HEK293 (cell line): ENCODE data around the gene AGAP3.

Source experiments
- RBAK ChIP-seq: fragments of 450-650 bp; formaldehyde crosslinking; IDR thresholded peaks from 2 replicates; pipeline ENCODE4 v1.5.1; 2016; ENCODE audit warnings: missing biosample characterization, missing genetic modification characterization
- ZBTB17 ChIP-seq: fragments of 450-650 bp; formaldehyde crosslinking; IDR thresholded peaks from 2 replicates; pipeline ENCODE4 v1.5.1; 2016; ENCODE audit warnings: missing biosample characterization, missing genetic modification characterization
- ZNF404 ChIP-seq: fragments of 450-650 bp; formaldehyde crosslinking; IDR thresholded peaks from 2 replicates; pipeline ENCODE4 v1.5.1; 2017; ENCODE audit warnings: missing biosample characterization, missing genetic modification characterization
- TF ChIP-seq, protein P1 (sequence below): fragments of 450-650 bp; formaldehyde crosslinking; IDR thresholded peaks from 2 replicates; pipeline ENCODE4 v1.5.1; 2017; ENCODE audit warnings: missing biosample characterization, missing genetic modification characterization
- TF ChIP-seq, protein P2 (sequence below): fragments of 450-650 bp; formaldehyde crosslinking; IDR thresholded peaks from 2 replicates; pipeline ENCODE4 v1.5.1; 2016; ENCODE audit warnings: missing biosample characterization, missing genetic modification characterization
- TF ChIP-seq, protein P3 (sequence below): fragments of 450-650 bp; formaldehyde crosslinking; IDR thresholded peaks from 2 replicates; pipeline ENCODE4 v1.5.1; 2016; ENCODE audit warnings: missing biosample characterization, missing genetic modification characterization

DNA sequence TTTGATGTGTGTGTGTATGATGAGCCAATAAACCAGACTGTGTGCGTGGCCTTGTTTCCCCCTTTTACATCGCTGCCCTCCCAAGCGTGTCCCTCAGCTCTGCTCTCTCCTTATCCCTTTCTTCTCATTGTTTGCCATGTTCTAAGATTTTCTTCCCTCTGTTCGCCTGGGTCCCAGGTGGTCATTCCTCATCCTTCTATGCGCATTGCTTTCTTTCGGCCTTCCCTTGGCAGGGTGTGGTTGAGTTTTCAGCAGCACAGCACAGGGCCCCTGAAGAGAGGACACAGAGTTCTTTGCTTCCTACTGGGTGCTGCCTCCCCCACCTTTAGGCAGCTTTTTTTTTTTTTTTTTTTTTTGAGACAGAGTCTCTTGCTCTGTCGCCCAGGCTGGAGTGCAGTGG lies 58.1 kb downstream of the AGAP3 start:
- no peak for TF ChIP-seq ZNF404 (tag by site-specific recombination)
- TF ChIP-seq, protein P1, sequence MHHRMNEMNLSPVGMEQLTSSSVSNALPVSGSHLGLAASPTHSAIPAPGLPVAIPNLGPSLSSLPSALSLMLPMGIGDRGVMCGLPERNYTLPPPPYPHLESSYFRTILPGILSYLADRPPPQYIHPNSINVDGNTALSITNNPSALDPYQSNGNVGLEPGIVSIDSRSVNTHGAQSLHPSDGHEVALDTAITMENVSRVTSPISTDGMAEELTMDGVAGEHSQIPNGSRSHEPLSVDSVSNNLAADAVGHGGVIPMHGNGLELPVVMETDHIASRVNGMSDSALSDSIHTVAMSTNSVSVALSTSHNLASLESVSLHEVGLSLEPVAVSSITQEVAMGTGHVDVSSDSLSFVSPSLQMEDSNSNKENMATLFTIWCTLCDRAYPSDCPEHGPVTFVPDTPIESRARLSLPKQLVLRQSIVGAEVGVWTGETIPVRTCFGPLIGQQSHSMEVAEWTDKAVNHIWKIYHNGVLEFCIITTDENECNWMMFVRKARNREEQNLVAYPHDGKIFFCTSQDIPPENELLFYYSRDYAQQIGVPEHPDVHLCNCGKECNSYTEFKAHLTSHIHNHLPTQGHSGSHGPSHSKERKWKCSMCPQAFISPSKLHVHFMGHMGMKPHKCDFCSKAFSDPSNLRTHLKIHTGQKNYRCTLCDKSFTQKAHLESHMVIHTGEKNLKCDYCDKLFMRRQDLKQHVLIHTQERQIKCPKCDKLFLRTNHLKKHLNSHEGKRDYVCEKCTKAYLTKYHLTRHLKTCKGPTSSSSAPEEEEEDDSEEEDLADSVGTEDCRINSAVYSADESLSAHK (tag by site-specific recombination) = no peak
- TF ChIP-seq, protein P2, sequence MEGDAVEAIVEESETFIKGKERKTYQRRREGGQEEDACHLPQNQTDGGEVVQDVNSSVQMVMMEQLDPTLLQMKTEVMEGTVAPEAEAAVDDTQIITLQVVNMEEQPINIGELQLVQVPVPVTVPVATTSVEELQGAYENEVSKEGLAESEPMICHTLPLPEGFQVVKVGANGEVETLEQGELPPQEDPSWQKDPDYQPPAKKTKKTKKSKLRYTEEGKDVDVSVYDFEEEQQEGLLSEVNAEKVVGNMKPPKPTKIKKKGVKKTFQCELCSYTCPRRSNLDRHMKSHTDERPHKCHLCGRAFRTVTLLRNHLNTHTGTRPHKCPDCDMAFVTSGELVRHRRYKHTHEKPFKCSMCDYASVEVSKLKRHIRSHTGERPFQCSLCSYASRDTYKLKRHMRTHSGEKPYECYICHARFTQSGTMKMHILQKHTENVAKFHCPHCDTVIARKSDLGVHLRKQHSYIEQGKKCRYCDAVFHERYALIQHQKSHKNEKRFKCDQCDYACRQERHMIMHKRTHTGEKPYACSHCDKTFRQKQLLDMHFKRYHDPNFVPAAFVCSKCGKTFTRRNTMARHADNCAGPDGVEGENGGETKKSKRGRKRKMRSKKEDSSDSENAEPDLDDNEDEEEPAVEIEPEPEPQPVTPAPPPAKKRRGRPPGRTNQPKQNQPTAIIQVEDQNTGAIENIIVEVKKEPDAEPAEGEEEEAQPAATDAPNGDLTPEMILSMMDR (tag by site-specific recombination) = no peak
- no peak for TF ChIP-seq ZBTB17 (tag by site-specific recombination)
- no peak for TF ChIP-seq RBAK (tag by site-specific recombination)
- TF ChIP-seq, protein P3, sequence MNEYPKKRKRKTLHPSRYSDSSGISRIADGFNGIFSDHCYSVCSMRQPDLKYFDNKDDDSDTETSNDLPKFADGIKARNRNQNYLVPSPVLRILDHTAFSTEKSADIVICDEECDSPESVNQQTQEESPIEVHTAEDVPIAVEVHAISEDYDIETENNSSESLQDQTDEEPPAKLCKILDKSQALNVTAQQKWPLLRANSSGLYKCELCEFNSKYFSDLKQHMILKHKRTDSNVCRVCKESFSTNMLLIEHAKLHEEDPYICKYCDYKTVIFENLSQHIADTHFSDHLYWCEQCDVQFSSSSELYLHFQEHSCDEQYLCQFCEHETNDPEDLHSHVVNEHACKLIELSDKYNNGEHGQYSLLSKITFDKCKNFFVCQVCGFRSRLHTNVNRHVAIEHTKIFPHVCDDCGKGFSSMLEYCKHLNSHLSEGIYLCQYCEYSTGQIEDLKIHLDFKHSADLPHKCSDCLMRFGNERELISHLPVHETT (tag by site-specific recombination) = no peak
